IMR-90 (cell line): Measurements from ENCODE around the gene CLCA1.

Experiments
- CTCF ChIP-seq: conservative IDR thresholded peaks from 2 replicates; pipeline ENCODE4 v1.5.1; 2012; ENCODE audit warnings: mild to moderate bottlenecking, low read depth, low read length, improper control_type of control experiment
- MAZ ChIP-seq: IDR thresholded peaks from 2 replicates; pipeline ENCODE4 v1.6.1; 2012; ENCODE audit warnings: low read depth, mild to moderate bottlenecking, low read length, improper control_type of control experiment, moderate library complexity, borderline replicate concordance
- MXI1 ChIP-seq: IDR thresholded peaks from 2 replicates; pipeline ENCODE4 v1.6.1; 2012; ENCODE audit warnings: low read depth, mild to moderate bottlenecking, low read length, moderate library complexity, borderline replicate concordance

- no peak for TF ChIP-seq CTCF
- TF ChIP-seq MAZ = no peak
- no peak for TF ChIP-seq MXI1
These were observed 18.5 kb downstream of the CLCA1 start for GRCh38 chr1:86487131-86487810.
